ENCODE results near the gene MSL3B. TPM values are rescaled to one million over a fixed set of nuclear protein-coding genes. Genes with fewer than 3 reads are reported as not detected.

MSL3B gene

GRCh38 chr2:233815861-233816260, 52.3 kb downstream of the MSL3B start:
- intact Hi-C loops (cut with micrococcal nuclease) = no loop called here
- Mint-ChIP-seq H3K9me3 (no peaks in the 10 kb centered on the region), H3K27ac (no peak overlapping the region), H3K4me3 (no peak overlapping the region), H3K27me3 (peaks cover 1% of the 10 kb centered on the region), H3K36me3 (ENCODE audit: low read depth) (no peaks in the 10 kb centered on the region), H3K4me1 (ENCODE audit: low read depth) (no peaks in the 10 kb centered on the region)
- ATAC-seq (no peak), DNase-seq (no peak)
- TF ChIP-seq CTCF (IDR thresholded peaks at IDR 0.05) = no peak
- ChIA-PET POLR2A (no interaction called here), CTCF (no interaction called here)

Other genes with a start within 250 kb of the MSL3B start
- not detected for gene UGT1A10, start 231.9 kb downstream of the MSL3B start, total RNA-seq
- gene UGT1A9, start 196.5 kb downstream of the MSL3B start, total RNA-seq = not detected
- gene UGT1A7, start 186.5 kb downstream of the MSL3B start, total RNA-seq = not detected
- not detected for gene UGT1A6, start 175.5 kb downstream of the MSL3B start, total RNA-seq
- not detected for gene UGT1A5, start 155.5 kb downstream of the MSL3B start, total RNA-seq
- not detected for gene UGT1A4, start 149.7 kb downstream of the MSL3B start, total RNA-seq
- not detected for gene UGT1A3, start 139.3 kb downstream of the MSL3B start, total RNA-seq
- not detected for gene UGT1A1, start 108.1 kb downstream of the MSL3B start, total RNA-seq
- gene MROH2A, start 90.1 kb downstream of the MSL3B start, total RNA-seq = not detected
- 10 to 100 TPM; 79.8 to 83.6 TPM for gene HJURP, start 13.9 kb downstream of the MSL3B start, total RNA-seq
- not detected for gene TRPM8, start 49.0 kb upstream of the MSL3B start, total RNA-seq
- not detected for gene SPP2, start 182.3 kb upstream of the MSL3B start, total RNA-seq

Data from activated CD8-positive, alpha-beta T cell treated with anti-CD3 and anti-CD28 coated beads for 36 hours (primary cell).